HG03442 (cell line): ENCODE results near the gene SERPINE2.

Experiments used
- ATAC-seq: cut with Tn5 transposase; IDR thresholded peaks from one replicate; pipeline ENCODE4 v1.9.1; 2021; ENCODE audit warnings: mild to moderate bottlenecking, moderate library complexity; ENCODE audit not compliant: unreplicated experiment

Gene SERPINE2

DNA sequence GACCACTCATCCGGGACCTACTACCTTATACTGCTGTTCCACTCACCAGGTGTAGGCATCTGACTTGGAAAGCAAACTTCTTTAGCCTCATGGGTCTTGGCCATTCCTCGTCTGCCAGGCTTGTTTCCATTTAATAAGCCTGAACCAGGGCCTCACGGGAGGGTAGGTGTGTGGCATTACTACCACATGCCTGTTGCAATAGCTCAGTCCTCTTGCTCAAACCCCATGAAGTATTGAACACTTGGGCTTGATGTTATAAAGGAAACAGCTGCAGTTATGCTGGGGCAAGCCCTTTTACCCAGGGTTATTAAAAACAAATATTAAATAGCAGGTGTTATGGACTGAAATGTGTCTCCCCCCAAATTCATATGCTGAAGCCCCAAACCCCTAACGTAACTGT, 60.6 kb downstream of the SERPINE2 start:
- ATAC-seq = no peak

DNA sequence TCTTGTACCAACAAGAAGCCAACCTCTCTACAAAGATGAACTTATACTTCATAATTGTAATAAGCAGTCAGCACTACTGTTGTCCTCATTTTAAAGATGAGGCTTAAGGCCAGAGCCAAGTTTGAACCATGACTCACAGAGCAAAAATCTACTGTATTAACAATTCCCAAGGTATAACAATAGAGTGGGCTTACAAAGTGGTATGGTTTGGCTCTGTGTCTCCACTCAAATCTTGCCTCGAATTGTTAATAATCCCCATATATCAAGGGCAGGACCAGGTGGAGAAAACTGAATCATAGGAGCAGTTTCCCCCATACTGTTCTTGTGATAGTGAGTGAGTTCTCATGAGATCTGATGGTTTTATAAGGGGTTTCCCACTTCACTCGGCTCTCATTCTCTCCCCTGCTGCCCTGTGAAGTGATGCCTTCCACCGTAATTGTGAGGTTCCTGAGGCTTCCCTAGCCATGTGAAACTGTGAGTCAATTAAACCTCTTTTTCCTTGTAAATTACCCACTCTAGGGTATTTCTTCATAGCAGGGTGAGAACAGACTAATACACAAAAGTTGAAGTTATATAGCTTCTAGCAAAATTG, 62.4 kb downstream of the SERPINE2 start:
- ATAC-seq = no peak

DNA sequence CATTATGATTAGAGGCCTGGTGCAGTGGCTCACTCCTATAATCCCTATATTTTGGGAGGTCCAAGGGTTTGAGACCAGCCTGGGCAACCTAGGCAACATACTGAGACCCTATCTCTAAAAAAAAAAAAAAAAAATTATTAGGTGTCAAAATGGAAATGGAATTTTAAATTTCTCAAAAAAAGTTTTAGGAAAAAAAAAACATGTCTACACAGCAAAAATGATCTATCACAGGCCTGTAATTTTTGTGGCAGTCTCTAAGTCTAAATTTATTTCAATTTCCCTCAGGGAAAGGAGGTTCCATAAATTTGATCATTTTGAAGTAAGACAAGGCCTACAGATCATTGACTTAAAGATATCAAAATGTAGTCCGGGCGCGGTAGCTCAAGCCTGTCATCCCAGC, 65.5 kb downstream of the SERPINE2 start:
- ATAC-seq = no peak

DNA sequence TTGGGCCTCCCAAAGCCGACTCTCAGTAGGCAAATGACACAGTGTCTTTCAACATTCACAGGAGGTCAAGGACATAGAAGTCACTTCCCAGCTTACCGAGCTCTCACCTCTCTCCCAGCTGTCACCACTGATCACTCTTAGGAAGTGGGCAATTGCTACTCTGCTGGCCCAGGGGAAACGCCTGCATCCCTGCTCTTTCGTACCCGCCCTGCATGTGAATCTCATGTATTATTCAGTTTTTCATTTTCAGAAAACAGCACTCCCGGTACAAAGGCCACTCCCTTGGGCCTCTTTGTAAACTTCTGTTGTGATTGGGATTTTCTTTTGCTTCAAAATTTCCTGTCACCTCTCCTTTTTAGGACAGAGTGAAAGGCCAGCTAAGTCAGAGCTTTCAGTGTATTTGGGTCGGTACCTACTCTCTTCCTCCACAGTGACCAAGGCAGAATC, 66.4 kb downstream of the SERPINE2 start:
- ATAC-seq = no peak

DNA sequence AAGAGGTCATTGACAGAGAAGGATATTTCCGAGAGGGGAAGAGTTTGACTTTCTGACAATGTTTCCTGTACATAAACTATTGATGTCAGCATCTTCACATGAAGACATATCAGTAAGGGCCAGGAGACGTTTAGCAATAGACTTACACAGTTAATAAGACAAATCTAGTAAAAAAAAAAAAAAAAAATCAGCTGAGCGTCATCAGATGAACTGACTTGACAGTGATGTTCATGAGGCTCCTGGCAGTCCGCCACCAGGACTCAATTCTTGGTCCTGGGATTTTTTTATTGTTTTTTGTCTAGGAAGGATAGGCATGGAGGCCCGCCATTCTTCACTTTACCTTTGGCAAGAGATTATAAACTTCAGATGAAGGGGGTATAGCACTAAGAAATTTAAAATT, 67.4 kb downstream of the SERPINE2 start:
- no peak for ATAC-seq

DNA sequence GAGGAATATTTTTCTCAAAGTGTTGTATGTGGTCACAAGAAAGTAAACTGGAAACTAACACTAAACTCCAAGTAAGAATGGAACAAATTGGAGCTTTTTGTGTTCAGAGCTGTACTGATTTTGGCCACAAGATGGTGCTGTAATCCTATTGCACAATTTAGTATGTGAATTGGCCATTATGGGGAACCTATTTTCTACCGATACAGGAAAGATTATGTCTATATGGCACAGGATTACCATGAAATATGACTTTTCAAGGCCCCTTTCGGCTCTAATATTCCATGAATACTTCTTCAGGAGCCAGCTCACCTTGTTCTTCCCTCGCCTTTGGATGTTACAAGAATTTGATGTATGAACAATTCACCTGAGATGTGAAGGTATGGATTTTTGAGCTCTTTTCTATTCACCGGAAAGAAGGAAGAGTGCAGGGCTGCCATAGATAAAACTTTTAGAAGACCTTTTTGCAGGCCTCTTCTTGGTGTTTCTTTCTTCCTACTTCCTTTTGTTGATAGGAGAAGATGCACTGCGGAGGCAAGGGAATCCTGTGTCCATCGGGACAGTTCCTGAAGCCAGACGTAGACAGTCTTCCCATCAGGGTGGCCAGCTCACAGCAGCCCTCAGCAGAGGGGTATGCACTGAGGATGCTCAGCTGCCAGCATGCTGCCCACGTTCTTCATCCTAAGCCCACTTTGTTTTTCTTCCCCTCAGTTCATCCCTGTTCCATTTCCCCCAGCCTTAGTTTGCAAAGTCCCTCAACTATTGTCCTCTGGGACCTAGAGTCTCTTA, 68.5 kb downstream of the SERPINE2 start:
- peak; percentile 75 for ATAC-seq

DNA sequence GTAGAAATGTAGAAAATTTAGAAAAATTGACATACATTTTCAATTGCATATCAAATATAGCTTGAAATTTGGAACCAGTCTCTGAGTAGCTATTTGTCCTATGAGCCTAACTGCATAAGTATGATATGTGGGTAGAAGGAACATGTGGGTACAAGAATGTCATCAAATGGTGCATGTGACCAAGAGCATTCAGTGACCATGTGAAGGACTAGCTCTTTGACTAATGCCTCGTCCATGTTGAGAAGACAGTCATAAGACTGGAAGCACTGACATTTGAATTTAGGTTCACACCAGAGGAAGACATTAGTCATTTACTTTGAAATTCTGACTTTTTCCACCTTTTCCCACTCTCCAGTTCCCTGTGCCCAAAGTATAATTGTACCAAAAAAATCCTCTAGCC, 69.2 kb downstream of the SERPINE2 start:
- no peak for ATAC-seq

DNA sequence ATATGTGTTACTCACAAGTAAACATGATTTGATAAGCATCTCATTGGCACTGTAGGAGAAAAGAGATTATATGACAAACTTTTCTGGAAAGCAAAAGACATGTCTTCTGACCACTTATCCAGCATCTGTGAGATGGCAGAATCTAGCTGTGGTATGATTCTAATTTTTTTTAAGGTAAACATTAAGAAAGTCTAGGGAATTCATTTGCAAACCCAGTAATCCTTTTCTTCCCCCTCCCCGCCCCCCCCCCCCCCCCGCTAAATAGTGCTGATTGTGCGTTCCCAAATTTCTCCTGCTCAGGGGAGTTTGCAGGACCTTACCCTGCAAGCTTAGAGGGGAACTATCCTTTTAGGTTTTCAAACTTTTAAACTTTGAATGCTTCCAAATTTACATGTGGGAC, 69.8 kb downstream of the SERPINE2 start:
- no peak for ATAC-seq

DNA sequence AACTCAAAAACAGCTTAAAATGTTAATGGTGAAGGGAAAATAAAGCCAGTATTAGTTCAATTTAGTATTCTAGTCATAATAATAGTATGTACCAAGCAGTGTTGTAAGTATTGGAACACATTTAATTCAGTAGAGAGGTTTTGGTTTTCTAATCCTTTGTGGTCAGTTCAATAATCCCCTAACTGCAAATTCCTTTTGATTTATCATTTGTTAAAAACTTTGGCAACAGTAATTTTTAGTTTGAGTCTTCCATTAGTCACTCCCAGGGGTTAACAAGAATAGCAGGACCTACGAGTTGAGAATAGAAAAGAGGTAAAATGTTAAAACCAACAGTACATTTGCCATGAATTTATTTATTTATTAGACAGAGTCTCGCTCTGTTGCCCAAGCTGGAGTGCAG, 71.1 kb downstream of the SERPINE2 start:
- no peak for ATAC-seq

DNA sequence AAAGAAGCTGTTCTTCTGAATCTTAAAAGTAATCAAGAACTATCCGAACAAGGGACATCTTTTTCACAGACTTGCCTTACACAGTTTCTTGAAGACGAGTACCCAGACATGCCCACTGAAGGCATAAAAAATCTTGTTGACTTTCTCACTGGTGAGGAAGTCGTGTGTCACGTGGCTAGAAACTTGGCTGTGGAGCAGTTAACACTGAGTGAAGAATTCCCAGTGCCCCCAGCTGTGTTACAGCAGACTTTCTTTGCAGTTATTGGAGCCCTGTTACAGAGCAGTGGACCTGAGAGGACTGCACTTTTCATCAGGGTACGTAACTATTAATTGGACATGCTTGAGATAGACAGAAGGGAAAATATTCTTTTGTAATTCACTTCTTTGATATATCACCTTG, 79.4 kb downstream of the SERPINE2 start:
- no peak for ATAC-seq

DNA sequence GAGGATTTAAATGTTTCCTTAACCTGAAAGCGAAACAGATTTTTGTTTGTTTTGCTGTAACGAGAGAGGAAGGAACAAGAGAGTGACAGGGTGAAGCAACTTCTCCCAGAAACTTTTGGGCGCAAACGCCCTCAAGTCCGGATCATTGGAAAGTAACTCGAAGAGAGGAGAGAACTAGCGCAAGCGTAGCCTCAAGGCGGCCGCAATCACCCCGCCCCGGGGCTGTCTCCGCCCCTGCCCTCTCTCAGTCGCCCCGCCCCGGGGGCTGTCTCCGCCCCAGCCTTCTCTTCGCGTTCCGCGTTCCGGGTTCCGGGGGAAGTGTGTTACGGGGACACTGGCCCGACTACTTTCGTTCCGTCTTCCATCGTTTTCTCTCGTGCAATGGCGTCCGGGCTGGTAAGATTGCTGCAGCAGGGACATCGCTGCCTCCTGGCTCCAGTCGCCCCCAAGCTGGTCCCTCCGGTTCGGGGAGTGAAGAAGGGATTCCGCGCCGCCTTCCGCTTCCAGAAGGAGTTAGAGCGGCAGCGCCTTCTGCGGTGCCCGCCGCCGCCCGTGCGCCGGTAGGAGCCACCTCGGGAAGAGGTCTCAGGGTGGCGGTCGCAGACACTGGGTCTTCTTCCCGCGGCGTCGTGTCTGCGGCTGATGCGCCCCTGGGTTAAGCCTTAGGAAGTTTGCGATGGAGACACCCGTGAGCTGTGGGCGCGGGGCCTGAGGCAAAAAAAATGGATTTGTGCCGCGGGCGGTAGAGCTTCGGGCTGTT, 81.8 kb downstream of the SERPINE2 start, which contains the start of gene MRPL44:
Gene MRPL44 (plus strand): TSS at position 372 of the 760 bp plus-strand sequence. CDS start 10 bp downstream, at position 382.
- peak; percentile 78 for ATAC-seq

DNA sequence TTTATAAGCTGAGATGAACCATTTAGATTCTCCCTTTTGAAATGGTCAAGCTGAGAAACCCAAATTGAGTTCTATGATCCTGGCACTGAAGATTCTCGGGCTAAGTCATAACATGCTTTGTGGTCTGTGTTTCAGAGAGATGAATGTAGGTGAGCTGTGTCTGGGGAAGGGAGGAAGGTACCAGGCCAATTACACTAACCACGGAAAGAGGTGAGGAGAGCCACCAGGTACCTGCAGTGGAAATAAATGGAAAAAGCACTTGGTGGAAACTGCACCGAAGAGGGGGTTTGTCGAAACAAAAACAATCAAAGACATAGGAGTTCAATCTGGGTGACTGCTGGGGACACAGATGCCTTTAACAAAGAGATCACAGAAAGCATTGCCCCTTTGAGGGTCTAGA, 82.8 kb downstream of the SERPINE2 start:
- ATAC-seq = peak; percentile 45

DNA sequence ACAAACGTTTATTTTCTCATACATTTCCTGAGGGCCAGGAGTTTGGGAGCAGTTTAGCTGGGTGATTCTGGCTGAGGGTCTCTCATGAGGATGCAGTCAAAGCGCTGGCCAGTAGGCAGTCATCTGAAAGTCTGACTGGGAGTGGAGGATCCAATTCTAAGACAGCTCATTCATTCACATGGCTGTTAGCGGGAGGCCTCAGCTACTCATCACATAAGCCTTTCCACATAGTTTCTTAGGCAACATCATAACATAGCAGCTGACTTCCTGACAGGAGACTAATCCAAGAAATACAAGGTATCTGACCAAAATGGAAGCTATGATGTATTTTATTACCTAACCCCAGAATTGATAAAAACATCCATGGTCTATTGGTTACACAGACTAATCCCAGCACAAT, 84.7 kb downstream of the SERPINE2 start:
- ATAC-seq = no peak

DNA sequence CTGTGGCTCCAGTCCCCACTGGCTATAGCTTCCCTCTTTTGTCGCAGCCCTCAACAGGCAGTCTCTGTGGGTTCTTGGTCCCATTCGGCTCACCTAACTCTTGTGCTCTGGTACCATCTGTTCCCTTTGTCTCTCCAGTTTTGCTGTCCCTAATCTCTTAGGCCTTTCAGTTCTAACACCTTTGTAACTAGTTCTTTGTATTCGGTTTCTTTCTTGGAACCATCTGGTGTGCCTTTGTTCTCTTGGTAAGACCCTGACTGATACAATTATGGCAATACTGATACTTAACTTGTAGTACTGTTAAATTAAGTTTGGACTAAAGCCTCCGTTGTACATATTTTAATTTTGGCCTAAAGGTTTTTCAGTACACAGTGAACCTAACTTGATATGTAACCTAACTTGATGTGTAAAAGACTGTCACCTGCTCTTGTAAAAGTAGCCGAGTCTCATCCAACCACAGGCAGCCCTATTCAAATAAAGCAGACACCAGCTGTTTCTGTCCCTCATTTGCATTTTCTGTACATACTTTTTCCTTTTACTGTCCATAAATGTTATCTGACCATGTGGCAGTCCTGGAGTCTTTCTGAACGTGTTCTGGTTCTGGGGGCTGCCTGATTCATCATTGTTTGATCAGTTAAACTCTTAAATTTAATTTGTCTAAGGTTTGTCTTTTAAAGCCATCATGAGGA, 86.7 kb downstream of the SERPINE2 start:
- peak; percentile 42 for ATAC-seq

DNA sequence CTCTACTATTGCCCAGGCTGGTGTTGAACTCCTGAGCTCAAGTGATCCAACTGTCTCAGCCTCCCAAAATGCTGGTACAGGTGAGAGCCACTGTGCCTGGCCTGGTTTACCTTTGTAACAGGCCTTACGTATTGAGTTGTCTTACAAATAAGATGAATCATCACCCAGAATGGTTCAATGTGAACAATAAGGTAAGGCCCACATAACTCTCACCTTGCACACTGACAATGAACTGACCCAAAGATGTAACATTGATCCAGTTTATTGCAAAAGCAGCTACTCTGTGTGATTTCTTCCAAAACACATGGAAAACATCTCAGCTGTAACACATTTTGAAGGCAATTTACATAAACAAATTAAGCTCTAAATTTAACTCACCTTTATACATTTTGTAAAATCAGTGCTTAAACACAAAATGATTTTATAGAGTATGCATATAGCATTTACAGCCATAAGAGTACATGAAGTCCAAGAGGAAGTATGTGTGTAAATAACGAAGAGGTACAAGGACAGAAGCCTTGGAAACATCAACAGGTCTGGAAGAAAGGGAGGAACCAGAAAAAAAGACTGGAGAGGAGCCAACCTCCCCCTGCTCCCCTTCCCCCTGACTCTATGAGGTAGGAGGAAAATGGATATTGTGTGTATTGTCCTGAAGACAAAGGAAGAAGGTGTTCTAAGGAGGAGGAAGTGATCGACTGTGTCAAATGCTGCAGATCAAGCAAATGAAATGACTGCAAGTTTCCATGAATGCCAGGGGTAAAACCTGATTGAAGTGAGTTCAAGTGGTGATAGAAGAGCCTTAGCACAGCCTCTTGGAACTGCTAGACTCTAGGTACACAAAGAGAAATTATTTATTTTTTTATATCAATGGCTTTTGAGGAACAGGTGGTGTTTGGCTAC, 88.4 kb downstream of the SERPINE2 start:
- ATAC-seq = no peak

DNA sequence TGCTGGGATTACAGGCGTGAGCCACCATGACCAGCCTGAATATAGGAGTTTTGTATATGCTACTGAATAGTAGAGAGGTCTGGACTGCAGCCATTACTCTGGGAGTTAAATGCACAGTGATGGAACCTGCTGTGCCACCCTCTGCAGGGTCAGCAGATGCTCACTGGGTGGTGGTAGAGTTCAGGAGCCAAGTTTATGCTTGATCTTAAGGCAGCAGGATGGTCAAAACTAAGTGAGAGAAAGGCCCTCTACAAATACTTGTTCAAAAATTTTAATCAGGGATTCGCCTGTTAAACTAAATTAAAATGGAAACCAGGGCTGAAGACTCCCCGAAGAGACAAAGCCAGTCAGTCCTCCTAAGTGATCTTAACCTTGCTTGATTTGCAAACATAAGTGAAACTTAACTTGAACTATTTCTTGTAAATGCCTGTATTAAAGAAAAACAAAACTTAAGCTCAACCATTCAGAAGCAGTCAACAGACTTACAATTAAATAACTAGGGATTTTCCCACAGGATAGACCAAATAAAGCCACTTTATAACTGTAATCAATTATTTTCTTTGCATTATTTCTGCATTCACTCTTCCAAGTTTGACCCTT, 89.7 kb downstream of the SERPINE2 start:
- ATAC-seq = no peak

DNA sequence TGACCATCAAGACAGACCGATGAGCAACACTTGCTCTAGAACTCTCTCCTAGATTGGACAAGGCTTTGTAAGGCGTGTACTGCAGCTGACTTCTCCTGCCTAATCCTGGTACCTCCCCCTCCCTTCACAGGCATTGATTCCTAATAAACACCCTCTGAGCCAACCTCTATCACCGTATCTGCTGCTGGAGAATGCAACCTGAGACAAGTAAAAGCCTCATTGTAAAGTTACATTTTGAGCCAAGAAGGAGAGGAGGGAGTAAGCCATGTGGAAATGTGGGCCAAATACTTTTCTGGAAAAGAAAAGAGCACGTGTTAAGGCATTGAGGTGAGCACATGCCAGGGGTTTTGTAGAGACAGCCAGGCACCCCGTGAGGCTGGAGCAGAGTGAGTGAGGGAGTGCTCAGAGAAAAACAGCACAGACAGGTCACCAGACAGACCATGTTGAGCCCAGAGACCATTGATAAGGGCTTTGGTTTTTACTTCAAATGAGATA, 91.3 kb downstream of the SERPINE2 start:
- ATAC-seq = no peak

DNA sequence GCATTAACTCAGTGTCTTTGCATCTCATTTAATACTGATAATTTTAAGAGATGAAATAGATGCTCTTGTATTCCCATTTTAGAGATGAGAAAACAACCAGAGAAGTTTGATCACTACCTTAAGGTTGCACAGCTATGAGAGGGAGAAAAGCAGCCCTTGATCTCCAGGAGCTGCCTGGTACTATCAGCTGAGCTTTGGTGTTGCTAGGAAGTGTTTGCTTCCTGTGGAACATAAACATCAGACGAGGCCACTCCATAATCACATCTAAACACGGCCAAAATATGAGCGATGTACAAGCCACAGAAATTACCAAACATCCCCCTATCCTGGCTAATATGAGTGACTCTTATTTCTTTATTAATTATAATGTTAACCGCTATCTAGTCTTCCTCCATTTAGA, 93.3 kb downstream of the SERPINE2 start:
- no peak for ATAC-seq

DNA sequence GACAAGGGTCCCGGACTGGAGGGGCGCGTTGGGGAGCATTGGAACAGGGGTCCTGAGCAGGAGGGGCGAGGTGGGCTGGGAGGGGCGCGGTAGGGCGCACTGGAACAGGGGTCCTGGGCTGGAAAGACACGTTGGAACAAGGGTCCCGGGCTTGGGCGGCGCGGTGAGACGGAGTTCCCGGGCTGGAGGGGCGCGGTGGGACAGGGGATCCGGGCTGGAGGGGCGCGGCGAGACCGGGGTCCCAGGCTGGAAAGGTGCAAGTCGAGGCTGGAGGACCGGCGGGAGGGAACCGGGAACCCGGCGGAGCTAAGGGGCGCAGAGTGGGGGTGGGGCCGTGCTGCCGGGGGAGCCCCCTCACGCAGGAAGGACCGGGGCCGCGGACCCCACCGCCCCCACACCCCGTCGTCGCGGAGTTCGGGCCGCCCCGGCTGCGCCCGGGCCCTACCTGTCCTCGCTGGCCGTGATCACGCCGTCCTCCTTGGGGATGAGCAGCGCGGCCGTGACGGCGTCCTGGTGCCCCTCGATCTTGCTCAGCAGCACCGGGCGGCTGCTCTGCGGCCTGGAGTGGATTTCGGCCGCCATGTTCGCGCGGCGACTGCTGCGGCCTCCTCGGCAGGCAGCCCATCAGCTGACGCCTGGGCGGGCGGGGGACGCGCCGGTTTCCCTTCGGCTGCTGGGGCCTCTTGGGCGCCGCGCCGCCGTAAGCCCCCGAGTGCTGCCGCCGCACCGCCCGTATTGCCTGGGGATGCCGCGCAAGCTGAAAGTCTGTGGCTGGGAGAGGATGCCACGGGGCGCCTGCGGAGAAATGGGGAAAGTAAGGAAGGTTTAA, 94.2 kb downstream of the SERPINE2 start, which contains the start of gene WDFY1:
Gene WDFY1 (minus strand): TSS at position 633 of the 829 bp plus-strand sequence. CDS start 51 bp downstream, at position 582.
- peak; percentile 60 for ATAC-seq
